ENCODE results near the gene JAKMIP2. TPM values are rescaled to one million over a fixed set of nuclear protein-coding genes. Genes with fewer than 3 reads are reported as not detected.
"Not testable (repeated sequence)": the region's sequence is repeated elsewhere in the genome, so short reads cannot be mapped to it uniquely, and the experiment has no call there.

Gene JAKMIP2
- total RNA-seq, 1 donor from 2014 or later = 0.12 TPM

DNA sequence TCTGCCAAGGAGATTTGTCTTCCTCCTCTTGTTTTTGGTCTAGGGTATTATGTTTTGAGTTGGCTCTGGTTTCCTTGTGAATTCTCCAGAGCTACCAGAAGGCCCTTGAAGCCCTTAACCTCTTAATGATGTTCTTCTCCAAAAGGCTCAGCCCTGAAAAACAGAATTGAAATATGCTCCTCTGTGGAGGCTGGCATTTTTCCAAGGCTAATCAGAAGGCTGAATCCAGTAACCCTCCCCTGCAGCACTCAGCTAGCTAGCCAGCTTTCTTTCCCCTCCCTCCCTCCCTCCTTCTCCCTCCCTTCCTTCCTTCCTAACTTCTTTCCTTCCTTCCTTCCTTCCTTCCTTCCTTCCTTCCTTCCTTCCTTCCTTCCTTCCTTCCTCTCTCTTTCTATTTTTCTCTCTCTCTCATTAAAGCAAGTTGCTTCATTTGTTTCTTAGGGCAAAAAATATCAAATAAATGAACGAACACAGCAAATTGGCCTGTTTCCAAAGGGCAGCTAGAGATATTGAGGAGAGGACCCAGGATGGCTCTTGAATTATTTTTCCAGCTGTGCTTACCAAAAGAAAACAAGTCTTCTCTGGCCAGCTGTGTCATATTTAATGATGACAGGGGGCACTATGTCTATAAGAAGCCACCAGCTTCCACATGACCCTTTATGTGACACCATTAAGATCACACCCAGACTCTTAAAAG, 38.7 kb downstream of the JAKMIP2 start:
- ATAC-seq = no peak

DNA sequence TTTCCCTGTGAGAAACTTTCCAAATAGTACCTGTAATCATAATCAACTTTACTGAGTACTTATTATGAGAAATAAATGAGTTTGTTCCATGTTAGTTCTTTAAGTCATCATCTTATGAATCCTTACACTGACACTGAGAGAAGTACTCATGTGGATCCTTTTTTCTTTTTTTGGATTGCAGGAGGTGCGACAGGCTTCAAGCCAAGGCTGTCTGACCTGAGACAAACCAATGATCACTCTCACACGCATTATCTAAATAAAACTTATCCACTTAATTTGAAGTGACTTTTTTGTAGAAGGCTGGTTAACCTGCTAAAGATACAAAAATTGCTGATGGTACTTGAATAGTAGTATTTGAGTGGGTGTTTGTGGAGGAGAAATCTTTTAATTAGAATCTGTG, 39.5 kb downstream of the JAKMIP2 start:
- ATAC-seq = no peak

DNA sequence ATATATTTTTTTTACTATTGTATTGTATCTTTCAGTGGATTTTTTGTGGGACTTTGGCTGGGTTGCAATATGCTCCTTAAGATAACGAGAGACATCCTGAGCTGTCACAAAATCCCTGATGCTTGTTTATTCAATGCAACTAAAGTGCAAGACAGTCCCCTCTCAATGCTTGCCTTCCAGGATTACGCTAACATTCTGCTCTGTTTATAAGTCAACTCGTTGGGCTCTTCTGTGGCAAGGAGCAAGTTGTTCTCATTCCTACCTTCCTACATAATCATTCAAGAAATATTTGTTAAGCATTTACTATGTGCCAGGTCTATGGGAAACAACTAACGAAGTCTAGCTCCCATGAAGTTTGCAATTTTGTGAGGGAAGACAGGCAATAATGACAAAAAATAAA, 40.4 kb downstream of the JAKMIP2 start:
- no peak for ATAC-seq

DNA sequence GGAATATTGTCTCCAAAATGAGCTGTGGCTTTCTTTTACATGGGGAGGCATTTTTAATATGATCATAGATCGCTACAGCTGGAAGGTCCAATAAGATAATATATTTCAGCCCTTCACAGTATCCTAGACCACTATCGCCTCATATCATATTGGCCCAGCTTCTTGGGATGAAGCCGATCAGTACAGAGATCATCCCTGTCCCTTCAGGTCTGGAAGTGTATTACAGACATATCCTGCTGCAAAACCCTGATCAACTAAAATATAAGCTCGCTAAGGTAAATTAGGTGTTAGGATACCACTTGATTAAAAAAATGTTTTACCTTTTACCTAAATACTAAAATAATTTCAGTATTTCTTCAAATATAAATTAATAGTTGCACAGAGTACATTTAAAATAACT, 41.7 kb downstream of the JAKMIP2 start:
- no peak for ATAC-seq

DNA sequence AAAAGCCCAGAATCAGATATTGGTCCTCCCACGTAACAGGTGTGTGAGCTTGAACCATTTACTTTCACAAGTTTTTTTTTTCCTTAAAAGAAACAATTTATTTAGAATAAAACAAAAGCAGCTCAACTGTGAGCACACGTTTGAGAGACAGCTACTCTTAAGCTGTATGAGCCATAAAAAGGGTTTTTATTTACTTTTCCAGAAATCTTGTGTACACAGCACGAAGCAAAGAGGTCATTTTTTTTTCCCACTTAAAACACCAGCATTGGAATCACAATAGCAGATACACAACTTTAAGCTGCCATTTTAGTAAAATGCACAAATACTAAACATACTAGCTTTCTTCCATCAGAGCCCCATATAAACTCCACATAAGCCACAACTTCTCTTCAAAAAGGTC, 44.6 kb downstream of the JAKMIP2 start:
- ATAC-seq = no peak

DNA sequence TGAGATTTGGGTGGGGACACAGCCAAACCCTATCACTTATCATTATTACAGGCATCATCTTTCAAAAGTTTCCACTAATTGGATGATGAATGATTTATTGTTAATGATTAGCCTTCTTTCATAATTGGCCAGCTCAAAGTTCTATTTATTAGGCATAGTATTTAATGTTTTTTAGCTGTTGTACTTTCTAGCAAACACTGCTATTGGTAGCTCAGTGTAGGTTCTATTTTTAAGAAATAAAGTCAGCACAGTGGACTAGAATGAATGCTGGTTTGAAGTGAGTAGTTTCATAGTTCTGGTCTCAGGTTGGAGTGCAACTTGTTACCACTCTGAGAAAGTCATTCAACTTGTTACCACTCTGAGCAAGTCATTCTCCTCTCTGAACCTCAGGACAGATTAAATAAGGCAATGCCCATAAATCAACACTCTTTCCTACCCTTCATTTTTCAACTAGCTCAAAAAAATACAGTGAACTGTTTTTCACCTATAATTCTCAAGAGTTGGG, 46.9 kb downstream of the JAKMIP2 start:
- ATAC-seq = no peak

DNA sequence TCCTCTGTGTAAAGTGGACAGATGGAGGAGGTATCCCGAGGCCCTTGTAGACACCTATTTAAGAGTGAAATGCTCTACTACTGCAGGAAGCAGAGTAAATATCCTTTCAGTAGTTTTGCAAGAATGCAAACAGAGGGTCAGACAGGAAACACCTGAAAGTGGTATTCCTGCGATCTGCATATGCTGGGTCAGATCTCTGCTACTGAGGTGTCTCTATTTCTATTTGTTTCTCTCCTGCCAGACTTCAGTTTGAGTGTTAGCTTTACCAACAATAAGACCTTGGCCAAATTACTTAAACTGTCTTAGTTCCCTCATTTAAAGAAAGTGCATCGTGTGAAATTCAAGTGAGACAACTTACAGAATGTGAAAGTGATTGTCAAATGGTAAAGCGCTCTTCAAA, 47.6 kb downstream of the JAKMIP2 start:
- no peak for ATAC-seq

DNA sequence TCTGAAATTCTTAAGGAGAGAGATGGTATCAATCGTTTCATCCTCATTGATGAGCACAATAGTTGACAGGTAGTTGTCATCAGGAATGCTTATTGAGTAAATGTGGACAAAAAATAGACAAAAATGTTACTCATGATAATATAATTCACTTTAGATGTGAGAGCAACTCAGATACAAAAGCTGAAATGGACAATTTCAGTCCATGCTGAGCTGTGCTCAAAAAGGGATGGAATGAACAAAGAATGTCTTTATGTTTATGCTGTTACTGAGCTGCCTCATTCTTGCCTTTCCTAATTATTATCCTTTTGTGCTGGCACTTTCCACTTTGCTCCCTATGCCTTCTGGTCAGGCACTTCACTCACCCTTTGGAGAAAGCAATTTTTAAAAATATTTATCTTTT, 49.5 kb downstream of the JAKMIP2 start:
- ATAC-seq = no peak

DNA sequence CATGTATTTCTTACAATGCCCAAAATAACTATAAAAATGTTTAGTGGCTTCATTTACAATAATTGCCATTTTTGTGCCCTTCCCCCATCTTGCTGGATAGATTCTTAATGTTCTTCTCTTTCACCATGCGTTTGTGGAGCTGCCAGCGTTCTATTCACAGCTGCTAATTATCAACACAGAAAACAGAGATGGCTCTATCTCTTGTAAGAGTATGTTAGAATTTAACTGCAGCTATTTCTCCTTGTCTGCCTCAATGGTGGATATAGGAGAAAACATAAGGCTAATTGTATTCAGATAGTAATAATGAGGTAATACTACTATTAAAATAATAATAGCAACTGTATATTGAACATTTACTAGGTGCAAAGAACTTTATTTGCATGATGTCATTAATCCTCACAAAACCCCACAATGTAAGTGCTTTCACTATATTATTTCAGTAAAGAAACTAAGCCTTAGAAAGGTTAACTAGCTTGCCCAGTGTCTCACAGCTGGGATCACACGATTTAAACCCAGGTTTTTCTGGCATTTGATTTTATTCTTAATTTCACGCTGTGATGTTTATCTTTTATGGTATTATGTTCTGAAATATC, 50.1 kb downstream of the JAKMIP2 start:
- ATAC-seq = no peak

DNA sequence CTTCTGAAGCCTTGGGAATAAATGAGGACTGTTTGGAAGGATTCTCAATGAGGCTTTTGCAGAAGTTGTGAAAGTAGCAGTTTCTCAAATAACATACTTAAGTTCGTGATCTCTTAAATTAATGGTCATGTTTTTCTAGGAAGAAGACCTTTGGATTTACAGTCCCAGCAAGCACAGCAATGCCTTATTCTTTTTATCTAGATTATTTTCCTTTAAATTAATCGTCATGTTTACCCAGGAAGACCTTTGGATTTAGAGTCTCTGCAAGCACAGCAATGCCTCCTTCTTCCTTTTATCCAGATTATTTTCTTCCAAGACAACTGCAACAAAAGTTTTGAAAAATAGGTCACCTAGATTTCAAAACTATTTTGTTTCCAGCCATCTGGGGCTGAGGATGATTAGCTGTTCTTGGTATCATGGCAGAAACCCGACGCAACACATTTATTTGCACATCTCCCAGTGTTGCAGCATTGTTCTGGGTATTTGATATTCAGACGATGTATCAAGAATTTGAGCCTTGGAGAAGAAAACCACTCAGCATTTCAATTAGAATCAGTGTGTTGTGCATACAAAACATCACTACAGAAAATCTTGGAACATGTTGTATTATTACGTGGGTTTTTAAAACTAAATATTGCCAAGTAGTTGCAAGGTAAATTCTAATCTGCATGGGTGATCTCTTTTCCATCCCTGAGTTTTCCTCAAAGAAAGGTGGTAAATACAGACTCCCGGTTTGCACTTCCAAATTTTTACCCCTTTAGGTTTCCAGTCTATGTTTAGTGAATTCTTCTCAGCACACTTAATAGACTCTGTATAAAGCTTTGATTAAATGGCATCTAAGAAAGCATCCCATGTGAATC, 50.9 kb downstream of the JAKMIP2 start:
- no peak for ATAC-seq

DNA sequence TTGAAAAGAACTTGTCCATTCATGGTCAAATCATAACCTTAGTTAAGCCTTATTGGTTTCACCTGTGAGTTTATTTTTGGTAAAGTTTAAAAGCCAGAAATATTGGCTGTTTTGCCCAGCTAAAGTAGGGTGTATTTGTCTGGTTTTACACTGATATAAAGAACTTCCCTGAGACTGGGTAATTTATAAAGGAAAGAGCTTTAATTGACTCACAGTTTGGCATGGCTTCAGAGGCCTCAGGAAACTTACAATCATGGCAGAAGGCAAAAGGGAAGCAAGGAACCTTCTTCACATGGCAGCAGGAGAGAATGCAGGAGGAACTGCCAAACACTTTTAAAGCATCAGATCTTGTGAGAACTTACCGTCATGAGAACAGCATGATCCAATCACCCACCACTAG, 55.3 kb downstream of the JAKMIP2 start:
- no peak for ATAC-seq

DNA sequence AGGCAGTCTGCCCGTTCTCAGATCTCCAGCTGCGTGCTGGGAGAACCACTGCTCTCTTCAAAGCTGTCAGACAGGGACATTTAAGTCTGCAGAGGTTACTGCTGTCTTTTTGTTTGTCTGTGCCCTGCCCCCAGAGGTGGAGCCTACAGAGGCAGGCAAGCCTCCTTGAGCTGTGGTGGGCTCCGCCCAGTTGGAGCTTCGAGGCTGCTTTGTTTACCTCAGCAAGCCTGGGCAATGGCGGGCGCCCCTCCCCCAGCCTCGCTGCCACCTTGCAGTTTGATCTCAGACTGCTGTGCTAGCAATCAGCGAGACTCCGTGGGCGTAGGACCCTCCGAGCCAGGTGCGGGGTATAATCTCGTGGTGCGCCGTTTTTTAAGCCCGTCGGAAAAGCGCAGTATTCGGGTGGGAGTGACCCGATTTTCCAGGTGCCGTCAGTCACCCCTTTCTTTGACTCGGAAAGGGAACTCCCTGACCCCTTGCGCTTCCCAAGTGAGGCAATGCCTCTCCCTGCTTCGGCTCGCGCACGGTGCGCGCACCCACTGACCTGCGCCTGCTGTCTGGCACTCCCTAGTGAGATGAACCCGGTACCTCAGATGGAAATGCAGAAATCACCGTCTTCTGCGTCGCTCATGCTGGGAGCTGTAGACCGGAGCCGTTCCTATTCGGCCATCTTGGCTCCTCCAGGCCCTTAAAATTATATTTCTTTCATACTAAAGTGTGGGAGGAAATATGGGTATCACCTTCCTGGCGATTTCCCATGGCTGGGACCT, 61.2 kb downstream of the JAKMIP2 start:
- not testable (repeated sequence) for ATAC-seq

DNA sequence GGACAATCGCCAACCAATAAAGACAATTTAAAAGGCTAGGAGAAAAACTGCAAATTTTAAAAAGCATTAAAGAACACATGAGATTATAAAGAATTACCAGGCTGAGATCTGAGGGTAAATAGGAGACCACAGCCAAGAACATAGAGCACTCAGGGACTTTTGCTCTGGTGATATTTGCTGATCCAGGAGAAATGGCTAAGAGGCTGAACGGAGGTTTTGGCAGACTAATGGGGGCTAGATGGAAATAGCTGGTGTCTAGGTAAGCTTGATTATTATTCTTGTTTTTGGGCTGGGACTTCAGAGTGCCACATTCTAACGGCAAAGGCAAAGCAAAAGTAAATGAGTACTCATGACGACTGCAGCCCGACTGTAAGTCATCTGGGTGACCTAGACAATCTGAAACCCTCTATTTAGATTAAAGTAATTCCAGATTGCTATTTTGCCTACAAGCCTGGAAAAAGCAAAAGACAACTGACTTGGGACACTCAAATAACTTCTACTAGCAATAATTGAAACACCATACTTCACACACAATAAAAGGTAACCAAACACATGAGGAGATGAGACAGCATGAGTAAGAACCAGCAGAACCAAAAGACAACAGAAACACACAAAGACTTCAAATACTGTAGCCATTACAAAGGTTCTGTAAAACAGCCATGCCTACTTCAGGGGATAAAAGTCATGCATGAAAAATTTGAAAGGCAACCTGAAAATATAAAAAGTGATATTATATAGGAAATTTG, 68.8 kb downstream of the JAKMIP2 start:
- no peak for ATAC-seq

DNA sequence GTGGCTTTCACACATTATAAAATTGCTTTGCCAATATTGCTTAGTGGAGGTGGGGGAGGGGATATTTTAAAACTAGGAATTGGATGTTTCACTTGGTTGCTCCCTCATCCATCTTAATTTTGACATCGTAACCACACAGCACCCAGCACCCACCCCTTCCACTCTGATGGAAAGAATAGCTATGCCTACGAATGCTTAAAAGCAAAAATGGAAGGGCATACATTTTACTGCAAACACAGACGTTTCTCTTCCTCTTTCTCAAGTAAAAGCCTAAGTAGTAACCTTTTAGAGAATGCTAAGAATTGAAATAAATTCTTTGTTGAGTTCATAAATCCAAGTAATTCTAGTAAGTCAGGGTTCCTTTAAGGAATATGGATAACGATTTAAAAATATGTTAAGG, 69.9 kb downstream of the JAKMIP2 start:
- no peak for ATAC-seq

DNA sequence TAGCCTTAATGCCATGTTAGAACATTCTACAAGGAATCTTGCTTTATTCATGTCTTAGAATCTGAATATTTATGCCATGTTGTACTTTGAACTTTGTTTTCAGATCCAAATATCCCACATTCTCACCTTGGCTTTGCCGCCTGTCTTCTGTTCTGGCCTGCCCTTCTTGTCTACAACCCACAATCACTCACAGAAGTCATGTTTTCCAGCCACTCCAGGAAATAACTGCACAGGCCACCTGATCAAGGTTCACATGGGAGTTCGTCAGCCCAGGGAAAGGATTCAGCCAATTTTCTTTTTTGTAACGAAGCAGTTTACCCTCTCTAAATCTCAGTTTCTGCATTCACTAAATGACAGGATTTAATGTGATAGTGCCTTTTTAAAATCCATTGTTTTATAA, 70.5 kb downstream of the JAKMIP2 start:
- no peak for ATAC-seq

DNA sequence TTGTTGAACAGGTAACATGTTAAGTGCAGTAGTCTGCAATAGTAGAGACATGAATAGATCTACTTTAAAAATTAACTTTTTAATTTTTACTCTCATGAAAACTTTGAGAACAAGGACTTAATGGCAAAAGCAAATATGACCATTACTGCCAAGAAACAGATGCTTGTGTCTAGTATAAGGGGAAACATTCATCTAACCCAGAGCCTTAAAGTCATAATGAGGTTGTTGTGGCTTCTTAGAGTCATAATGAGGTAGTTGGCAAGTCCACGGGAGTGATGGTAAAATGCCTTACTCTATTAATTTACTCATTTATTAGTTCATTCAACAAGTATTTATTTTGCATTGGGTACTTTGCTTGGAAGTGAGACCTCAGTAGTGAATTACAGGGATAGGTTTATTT, 71.5 kb downstream of the JAKMIP2 start:
- ATAC-seq = no peak

DNA sequence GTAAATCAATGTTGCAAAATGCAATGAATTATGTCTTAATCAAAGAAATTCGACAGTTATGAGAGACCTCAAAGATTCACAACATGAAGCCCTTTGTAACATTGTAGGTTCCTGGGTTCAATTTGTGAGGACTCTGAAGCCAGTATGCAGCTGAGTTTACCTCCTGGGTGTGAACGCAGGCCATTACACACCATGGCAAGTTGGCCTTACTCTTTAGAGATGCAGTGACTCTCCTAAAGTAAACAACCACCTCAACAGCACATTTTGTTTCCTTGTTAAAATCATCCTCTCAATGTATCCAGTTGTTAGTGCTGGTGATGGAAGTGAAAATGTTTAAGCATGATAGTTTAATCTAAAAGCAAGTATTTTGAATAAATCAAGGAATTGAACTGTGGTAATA, 73.8 kb downstream of the JAKMIP2 start:
- ATAC-seq = no peak

DNA sequence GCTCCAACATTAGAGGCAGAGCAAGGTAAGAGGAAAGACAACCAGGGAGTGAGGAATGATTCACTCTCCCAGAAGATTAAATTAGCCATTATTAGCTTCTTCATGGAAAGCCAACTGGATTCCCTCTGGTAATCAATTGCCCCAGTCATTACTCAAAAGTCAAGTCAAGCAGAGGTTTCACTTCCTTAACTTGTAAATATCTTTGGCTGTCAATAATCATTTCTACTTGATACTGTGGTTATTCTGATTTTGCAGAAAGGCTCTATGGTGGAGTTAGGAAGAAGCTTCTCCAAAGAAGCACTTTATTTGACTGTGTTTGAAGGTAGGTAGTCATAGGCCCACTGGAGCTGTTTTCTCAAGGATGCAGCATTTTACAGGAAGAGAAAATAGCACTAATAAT, 78.0 kb downstream of the JAKMIP2 start:
- no peak for ATAC-seq

DNA sequence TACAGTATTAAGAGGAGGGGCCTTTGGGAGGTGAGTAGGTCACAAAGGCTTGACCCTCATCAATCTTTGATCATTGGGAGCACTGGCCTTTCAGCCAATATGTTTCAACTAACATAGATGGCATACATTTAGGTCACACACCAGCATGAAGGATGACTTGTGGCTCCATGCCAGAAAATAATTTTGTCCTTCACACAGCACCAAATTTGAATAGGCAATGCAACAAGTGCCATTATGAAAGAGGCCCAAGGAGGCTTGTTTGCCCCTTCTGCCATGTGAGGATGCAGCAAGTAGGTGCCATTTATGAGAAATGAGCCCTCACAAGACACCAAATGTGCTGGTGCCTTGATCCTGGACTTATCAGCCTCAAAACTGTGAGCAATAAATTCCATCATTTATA, 81.1 kb downstream of the JAKMIP2 start:
- no peak for ATAC-seq

DNA sequence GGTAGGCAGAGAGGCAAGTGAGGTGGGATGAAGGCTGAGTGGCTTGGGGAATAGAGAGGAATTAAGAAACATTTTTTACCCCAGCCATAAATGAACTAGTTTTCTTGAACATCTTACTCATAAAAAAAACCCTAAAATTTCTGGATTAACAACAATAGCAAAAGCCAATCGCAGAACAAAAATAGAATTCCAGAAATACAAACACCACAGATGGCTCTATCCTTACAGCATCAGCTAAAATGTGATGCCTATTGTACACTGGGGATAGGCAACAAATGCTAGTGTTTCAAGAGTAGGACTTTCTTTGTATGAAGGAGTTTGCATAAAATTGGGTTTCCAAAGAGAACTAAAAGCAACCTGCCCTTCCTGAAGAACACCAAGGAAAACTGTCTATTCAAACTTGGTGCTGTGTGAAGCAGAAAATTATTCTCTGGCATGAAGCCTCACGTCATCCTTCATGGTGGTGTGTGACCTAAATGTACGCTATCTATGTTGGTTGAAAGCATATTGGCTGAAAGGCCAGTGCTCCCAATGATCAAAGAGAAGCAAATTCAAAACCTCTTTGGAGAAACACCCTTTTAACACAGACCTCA, 82.9 kb downstream of the JAKMIP2 start:
- ATAC-seq = no peak

DNA sequence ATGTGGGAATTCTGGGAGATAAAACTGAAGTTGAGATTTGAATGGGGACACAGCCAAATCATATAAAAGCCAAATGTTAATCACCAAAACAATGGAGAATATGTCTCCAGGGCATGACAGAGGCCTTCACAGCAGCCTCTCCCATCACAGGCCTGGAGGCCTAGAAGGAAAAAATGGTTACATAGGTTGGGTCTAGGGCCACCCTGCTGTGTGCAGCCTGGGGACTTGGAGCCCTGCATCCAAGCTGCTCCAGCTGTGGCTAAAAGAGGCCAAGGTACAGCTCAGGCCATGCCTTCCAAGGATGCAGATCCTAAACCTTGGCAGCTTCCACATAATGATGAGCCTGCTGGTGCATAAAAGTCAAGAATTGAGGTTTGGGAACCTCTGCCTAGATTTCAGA, 85.1 kb downstream of the JAKMIP2 start:
- ATAC-seq = no peak

DNA sequence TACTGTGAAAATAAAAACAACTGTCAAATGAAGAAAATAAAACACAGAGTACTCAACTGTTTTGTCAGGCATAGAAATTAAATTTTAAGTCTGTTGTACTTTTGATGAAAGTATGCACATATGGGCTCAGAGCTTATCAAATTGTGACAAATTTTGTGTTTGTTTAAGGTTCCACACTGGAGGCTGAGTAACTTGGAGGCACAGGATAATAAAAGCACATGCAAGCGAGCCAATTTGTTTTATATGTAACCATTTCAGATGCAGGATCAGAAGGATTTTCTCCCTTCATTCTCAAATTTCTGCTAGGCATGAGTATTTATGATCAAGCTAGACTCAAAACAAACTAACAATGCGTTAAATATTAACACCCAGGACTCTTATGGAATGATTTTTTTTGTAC, 87.8 kb downstream of the JAKMIP2 start:
- ATAC-seq = no peak

All from esophagus mucosa (tissue), 1 donor.